Small intestine (tissue), 16 donors: ENCODE measurements around the gene TIMM23. TPM values are rescaled to one million over a fixed set of nuclear protein-coding genes. Genes with fewer than 3 reads are reported as not detected.
"Not testable (repeated sequence)": the region's sequence is repeated elsewhere in the genome, so short reads cannot be mapped to it uniquely, and the experiment has no call there.

ENCODE experiments used
- DNase-seq, 2 donors: peaks; one replicate each; pipeline versions ENCODE4 v3.0.0 to v3.0.0-alpha.2; 2013
- FAIRE-seq: peaks from 2 replicates; lab custom pipeline; 2012; peaks lifted over from hg19 to GRCh38; lab: Jason Lieb, UNC
- H3K27ac ChIP-seq, 3 donors: one replicate each; pipeline ENCODE4 v1.5.1; 2013; ENCODE audit warnings: low read length in 2 of 3, mild to moderate bottlenecking in 2 of 3, control low read depth in 1 of 3, inconsistent platforms in 1 of 3, low read depth in 1 of 3, moderate library complexity in 1 of 3
- H3K27me3 ChIP-seq, 3 donors: one replicate each; pipeline ENCODE4 v1.6.1; 2013; ENCODE audit warnings: low read length in 3 of 3, inconsistent platforms in 1 of 3; ENCODE audit not compliant: control insufficient read depth in 3 of 3, insufficient read depth in 3 of 3
- H3K36me3 ChIP-seq, 3 donors: one replicate each; pipeline ENCODE4 v1.6.1; 2013; ENCODE audit warnings: low read length in 3 of 3, inconsistent platforms in 1 of 3, low read depth in 1 of 3, mild to moderate bottlenecking in 1 of 3, moderate library complexity in 1 of 3; ENCODE audit not compliant: control insufficient read depth in 3 of 3, insufficient read depth in 2 of 3
- H3K4me1 ChIP-seq, 3 donors: one replicate each; pipeline ENCODE4 v1.6.1; 2013; ENCODE audit warnings: low read length in 2 of 3, inconsistent platforms in 1 of 3, low read depth in 1 of 3, mild to moderate bottlenecking in 1 of 3, moderate library complexity in 1 of 3; ENCODE audit not compliant: control insufficient read depth in 3 of 3, insufficient read depth in 2 of 3
- H3K4me3 ChIP-seq, 3 donors: one replicate each; pipeline ENCODE4 v1.5.1; 2013; ENCODE audit warnings: low read length in 3 of 3, control low read depth in 1 of 3, inconsistent platforms in 1 of 3, low read depth in 1 of 3, mild to moderate bottlenecking in 1 of 3, moderate library complexity in 1 of 3
- H3K9me3 ChIP-seq, 2 donors: one replicate each; pipeline ENCODE4 v1.6.1; 2013; ENCODE audit warnings: low read depth in 1 of 2, low read length in 1 of 2; ENCODE audit not compliant: control insufficient read depth in 2 of 2, insufficient read depth in 1 of 2
- WGBS, 3 donors: extraction: QIAGEN DNeasy Blood & Tissue Kit; methylation state at CpG; one replicate each; pipeline ENCODE4 v1.1.7; 2013; 5-methylcytosine and 5-hydroxymethylcytosine counted together
- long read RNA-seq, 10 donors: transcript quantifications; one replicate each; lab custom pipeline, GENCODE V29; 2026
- polyA plus RNA-seq, 4 donors: library from polyadenylated mRNA; stranded (reverse) in 3 of 4; unstranded in 1 of 4; fragments of 200-250 nt in 3 of 4; fragments of 120-200 nt in 1 of 4; gene quantifications; one replicate each; pipeline versions ENCODE4 v1.2.1 to v1.2.3, GENCODE V29; 2013
- donor health status: healthy with polysubstance abuse.
- donor health status: control.
- donor health status: control.
- donor health status: Bipolar disorder and iron deficiency.
- donor health status: healthy.

The TIMM23 gene
- 10 to 100 TPM; 43.1 to 91.0 (median 75.6) TPM for polyA plus RNA-seq
- long read RNA-seq, donor 1, transcript TIMM23-201 (7 exons, 1,222 nt), result major isoform, 40 of 52 reads
- long read RNA-seq, donor 1, partial matches to known transcripts, result 12 of 52 reads
- long read RNA-seq, donor 1, other reads (novel, unspliced or antisense), result 0 of 52 reads
- long read RNA-seq, donor 2, transcript TIMM23-201 (7 exons, 1,222 nt), result major isoform, 16 of 70 reads
- long read RNA-seq, donor 2, partial matches to known transcripts, result 43 of 70 reads
- long read RNA-seq, donor 2, other reads (novel, unspliced or antisense), result 11 of 70 reads
- long read RNA-seq, donor 3, transcript TIMM23-201 (7 exons, 1,222 nt), result major isoform, 12 of 12 reads
- long read RNA-seq, donor 3, partial matches to known transcripts, result 0 of 12 reads
- long read RNA-seq, donor 3, other reads (novel, unspliced or antisense), result 0 of 12 reads
- long read RNA-seq, donor 4, result 0 reads
- long read RNA-seq, donor 5, transcript TIMM23-201 (7 exons, 1,222 nt), result major isoform, 5 of 13 reads
- long read RNA-seq, donor 5, partial matches to known transcripts, result 8 of 13 reads
- long read RNA-seq, donor 5, other reads (novel, unspliced or antisense), result 0 of 13 reads
- long read RNA-seq, donor 6, transcript TIMM23-201 (7 exons, 1,222 nt), result major isoform, 14 of 19 reads
- long read RNA-seq, donor 6, partial matches to known transcripts, result 5 of 19 reads
- long read RNA-seq, donor 6, other reads (novel, unspliced or antisense), result 0 of 19 reads
- long read RNA-seq, donor 7, result 0 reads
- long read RNA-seq, donor 8, partial matches to known transcripts, result 0 of 2 reads
- long read RNA-seq, donor 8, other reads (novel, unspliced or antisense), result 0 of 2 reads
- long read RNA-seq, donor 9, transcript TIMM23-201 (7 exons, 1,222 nt), result major isoform, 5 of 11 reads
- long read RNA-seq, donor 9, partial matches to known transcripts, result 6 of 11 reads
- long read RNA-seq, donor 9, other reads (novel, unspliced or antisense), result 0 of 11 reads
- long read RNA-seq, donor 10, transcript TIMM23-201 (7 exons, 1,222 nt), result major isoform, 21 of 21 reads
- long read RNA-seq, donor 10, partial matches to known transcripts, result 0 of 21 reads
- long read RNA-seq, donor 10, other reads (novel, unspliced or antisense), result 0 of 21 reads

GRCh38 chr10:45972106-45972812, at the start of gene TIMM23:
TSS of gene TIMM23 (plus strand) at chr10:45972489. CDS start at chr10:45972625, 136 bp downstream.
- peak within 1 kb of the TSS; percentile 57 to 74 (median 73) for H3K4me3 ChIP-seq
- H3K4me1 ChIP-seq, FAIRE-seq, H3K9me3 ChIP-seq, H3K36me3 ChIP-seq, H3K27me3 ChIP-seq: not testable (repeated sequence)
- peak; percentile 83 to 89 for DNase-seq
- peak within 1 kb of the TSS; percentile 32 to 80 (median 51) for H3K27ac ChIP-seq
- 0% methylated on average over 56 to 60 of the region's 60 CpGs for WGBS, 3 donors

- not testable (repeated sequence) for H3K4me1 ChIP-seq, DNase-seq, H3K9me3 ChIP-seq, H3K36me3 ChIP-seq, FAIRE-seq, H3K27ac ChIP-seq, H3K27me3 ChIP-seq, H3K4me3 ChIP-seq
- WGBS, 3 donors, result 93 to 100% (median 97%) methylated on average over 1 of the region's 1 CpG
Observed at GRCh38 chr10:45926790-45927189, 45.5 kb upstream of the TIMM23 start.

- not testable (repeated sequence) for FAIRE-seq, H3K27ac ChIP-seq, H3K9me3 ChIP-seq, H3K4me1 ChIP-seq, H3K27me3 ChIP-seq, H3K4me3 ChIP-seq, DNase-seq, H3K36me3 ChIP-seq
- WGBS, 3 donors, result 87 to 91% (median 88%) methylated on average over 3 of the region's 4 CpGs
Observed at GRCh38 chr10:45931305-45931704, 41.0 kb upstream of the TIMM23 start.

- H3K4me3 ChIP-seq, H3K36me3 ChIP-seq, H3K27me3 ChIP-seq, FAIRE-seq, DNase-seq, H3K4me1 ChIP-seq, H3K27ac ChIP-seq, H3K9me3 ChIP-seq: not testable (repeated sequence)
- 84 to 90% (median 87%) methylated on average over 3 of the region's 3 CpGs for WGBS, 3 donors
Observed at GRCh38 chr10:45934788-45935187, 37.5 kb upstream of the TIMM23 start.

- WGBS, 3 donors, result 54 to 86% (median 67%) methylated on average over 2 of the region's 2 CpGs
- FAIRE-seq, result not testable (repeated sequence)
Observed at GRCh38 chr10:45939176-45939697, 33.1 kb upstream of the TIMM23 start.

GRCh38 chr10:45941196-45941595, 31.1 kb upstream of the TIMM23 start:
- not testable (repeated sequence) for H3K27ac ChIP-seq, H3K36me3 ChIP-seq, H3K27me3 ChIP-seq, H3K9me3 ChIP-seq, H3K4me3 ChIP-seq, H3K4me1 ChIP-seq, FAIRE-seq, DNase-seq
- no CpG with 5 or more reads among the region's 1 CpG for WGBS, 3 donors

More at GRCh38 chr10:45939176-45939697, 33.1 kb upstream of the TIMM23 start:
- H3K4me3 ChIP-seq, H3K27ac ChIP-seq, H3K4me1 ChIP-seq, H3K9me3 ChIP-seq, DNase-seq, H3K36me3 ChIP-seq, H3K27me3 ChIP-seq: not testable (repeated sequence)

- H3K27me3 ChIP-seq, H3K36me3 ChIP-seq, H3K27ac ChIP-seq, H3K9me3 ChIP-seq, FAIRE-seq, H3K4me3 ChIP-seq, H3K4me1 ChIP-seq, DNase-seq: not testable (repeated sequence)
- 84 to 92% (median 90%) methylated on average over 4 of the region's 4 CpGs for WGBS, 3 donors
Observed at GRCh38 chr10:45945476-45945875, 26.8 kb upstream of the TIMM23 start.
